K562 (cell line): ENCODE data around the gene ENTREP3. TPM values are rescaled to one million over a fixed set of nuclear protein-coding genes. Genes with fewer than 3 reads are reported as not detected.

Experiments used
- ATAC-seq: fragments of 200-7000 bp; cut with Tn5 transposase; 3 replicates; pipeline ENCODE4 v1.9.1; 2020; ENCODE audit warnings: moderate library complexity
- BruUV-seq: library from RNA; stranded (reverse); fragments of 400-500 nt; replicated peaks from 2 replicates; lab custom pipeline; 2021; lab: Mats Ljungman, UMichigan
- CTCF ChIA-PET: fragments of 300-600 bp; formaldehyde crosslinking; extraction: SDS; loops from one replicate; lab custom pipeline; 2021; ENCODE audit warnings: low intra/inter-chr PET ratio; lab: Yijun Ruan, JAX
- POLR2A ChIA-PET: fragments of 300-600, 350-650 bp; sonication (Branson Sonifier 250); formaldehyde crosslinking; extraction: SDS; loops from one replicate; lab custom pipeline; 2021; ENCODE audit warnings: antibody characterized with exemption, inconsistent platforms; lab: Yijun Ruan, JAX
- DNase-seq, 4 experiments: peaks; one replicate each; pipeline versions ENCODE4 v3.0.0 to v3.0.0-alpha.2; 2011 to 2018; ENCODE audit warnings: low spot score in 3 of 4, mixed read lengths in 3 of 4; ENCODE audit errors: extremely low read depth in 1 of 4
- FAIRE-seq: peaks from 2 replicates; lab custom pipeline; 2011; peaks lifted over from hg19 to GRCh38; lab: Jason Lieb, UNC
- H2AFZ ChIP-seq: 2 replicates; pipeline ENCODE4 v1.6.0; 2011; ENCODE audit warnings: low read depth, low read length, control low read depth, inconsistent platforms
- H3K27ac ChIP-seq: fragments of 200-600 bp; 3 replicates; pipeline ENCODE4 v1.8.0; 2011; ENCODE audit warnings: low read depth, mild to moderate bottlenecking, control low read depth, inconsistent platforms, low read length, moderate library complexity, mixed read lengths; ENCODE audit errors: extremely low read depth
- H3K27me3 ChIP-seq, 2 experiments: fragments of 300-600 bp in 1 of 2; 2 replicates in 1 of 2; 3 replicates in 1 of 2; pipeline versions ENCODE4 v1.6.0 to v1.8.0; 2011; ENCODE audit warnings: inconsistent platforms in 2 of 2, low read length in 2 of 2, mild to moderate bottlenecking in 1 of 2, mixed read lengths in 1 of 2, moderate library complexity in 1 of 2; ENCODE audit not compliant: control insufficient read depth in 2 of 2, insufficient read depth in 2 of 2
- H3K36me3 ChIP-seq: fragments of 300-600 bp; 3 replicates; pipeline ENCODE4 v1.8.0; 2011; ENCODE audit warnings: mild to moderate bottlenecking, low read length, inconsistent platforms; ENCODE audit not compliant: control insufficient read depth, insufficient read depth
- H3K4me1 ChIP-seq, 2 experiments: fragments of 200-600 bp in 1 of 2; replicated peaks in 1 of 2; 2 replicates in 1 of 2; 3 replicates in 1 of 2; pipeline versions ENCODE4 v1.5.1 to v1.8.0; 2011; ENCODE audit warnings: inconsistent platforms in 2 of 2, low read length in 2 of 2, mild to moderate bottlenecking in 1 of 2, mixed read lengths in 1 of 2, moderate library complexity in 1 of 2; ENCODE audit not compliant: control insufficient read depth in 2 of 2, insufficient read depth in 2 of 2
- H3K4me2 ChIP-seq: 2 replicates; pipeline ENCODE4 v1.6.1; 2011; ENCODE audit warnings: low read length, control low read depth, inconsistent platforms, mixed read lengths; ENCODE audit not compliant: insufficient read depth
- H3K4me3 ChIP-seq: fragments of 200-600 bp; sonication (generic), shearing (Covaris generic); 2 replicates; pipeline ENCODE4 v1.5.1; 2016; ENCODE audit warnings: control low read depth, inconsistent platforms
- H3K79me2 ChIP-seq: fragments of 200-600 bp; 3 replicates; pipeline ENCODE4 v1.8.0; 2011; ENCODE audit warnings: low read length, inconsistent platforms; ENCODE audit not compliant: control insufficient read depth, insufficient read depth
- H3K9ac ChIP-seq, 2 experiments: 2 replicates each; pipeline versions ENCODE4 v1.6.0 to v1.6.1; 2011; ENCODE audit warnings: low read depth in 2 of 2, low read length in 2 of 2, control low read depth in 1 of 2, inconsistent platforms in 1 of 2, mild to moderate bottlenecking in 1 of 2, mixed read lengths in 1 of 2; ENCODE audit not compliant: insufficient read depth in 1 of 2
- H3K9me1 ChIP-seq: one replicate; pipeline ENCODE4 v1.6.0; 2011; ENCODE audit warnings: inconsistent platforms, mild to moderate bottlenecking, low read length, moderate library complexity; ENCODE audit not compliant: control insufficient read depth, insufficient read depth
- H3K9me3 ChIP-seq: replicated peaks from 2 replicates; pipeline ENCODE4 v1.5.1; 2011; ENCODE audit warnings: low read depth, low read length, inconsistent platforms; ENCODE audit not compliant: control insufficient read depth, insufficient read depth
- H4K20me1 ChIP-seq: replicated peaks from 2 replicates; pipeline ENCODE4 v1.6.1; 2011; ENCODE audit warnings: low read length, inconsistent platforms, mixed read lengths; ENCODE audit not compliant: control insufficient read depth, insufficient read depth
- ARID1B ChIP-seq: fragments of 450-650 bp; IDR thresholded peaks from 2 replicates; pipeline ENCODE4 v1.6.1; 2016; ENCODE audit warnings: antibody characterized with exemption, mild to moderate bottlenecking, inconsistent platforms
- ETV1 ChIP-seq: fragments of 450-650 bp; conservative IDR thresholded peaks from 2 replicates; pipeline ENCODE4 v1.6.1; 2016; ENCODE audit warnings: missing genetic modification characterization, control low read depth, low read depth, missing compliant biosample characterization
- JUND ChIP-seq, 2 experiments: IDR thresholded peaks; 2 replicates in 1 of 2; 3 replicates in 1 of 2; pipeline ENCODE4 v1.6.1; 2011; ENCODE audit warnings: borderline replicate concordance in 2 of 2, low read depth in 2 of 2, low read length in 2 of 2, improper control_type of control experiment in 1 of 2, missing biosample characterization in 1 of 2, missing genetic modification characterization in 1 of 2, missing genetic modification reagents in 1 of 2
- MEF2A ChIP-seq: IDR thresholded peaks from 2 replicates; pipeline ENCODE4 v1.6.1; 2011; ENCODE audit warnings: low read depth, mild to moderate bottlenecking, low read length, moderate library complexity; ENCODE audit not compliant: control insufficient read depth
- MEIS2 ChIP-seq: fragments of 450-650 bp; IDR thresholded peaks from 2 replicates; pipeline ENCODE4 v1.6.1; 2014; ENCODE audit warnings: mild to moderate bottlenecking; ENCODE audit not compliant: partially characterized antibody
- SAFB2 ChIP-seq: fragments of 200-400 bp; formaldehyde crosslinking; IDR thresholded peaks from 2 replicates; pipeline ENCODE4 v1.6.1; 2018; ENCODE audit warnings: borderline replicate concordance, low read length, low read depth, moderate library complexity; ENCODE audit not compliant: severe bottlenecking
- SMAD4 ChIP-seq: fragments of 250-450 bp; sonication (Bioruptor Pico); conservative IDR thresholded peaks from 2 replicates; pipeline ENCODE4 v1.8.0; 2021; ENCODE audit warnings: inconsistent platforms, mild to moderate bottlenecking, moderate library complexity
- SMARCA4 ChIP-seq: fragments of 450-650 bp; IDR thresholded peaks from 2 replicates; pipeline ENCODE4 v1.6.1; 2016
- SMARCE1 ChIP-seq: fragments of 450-650 bp; IDR thresholded peaks from 2 replicates; pipeline ENCODE4 v1.7.1; 2016; ENCODE audit warnings: mild to moderate bottlenecking
- SPI1 ChIP-seq: IDR thresholded peaks from 2 replicates; pipeline ENCODE4 v1.6.1; 2011; ENCODE audit warnings: low read depth, low read length, control low read depth, borderline replicate concordance
- TBP ChIP-seq: optimal IDR thresholded peaks from 2 replicates; pipeline ENCODE3; 2011; ENCODE audit warnings: low read depth, low read length, improper control_type of control experiment
- TCF3 ChIP-seq: sonication (generic); formaldehyde crosslinking; IDR thresholded peaks from 2 replicates; pipeline ENCODE4 v1.4.0; 2020; ENCODE audit warnings: mild to moderate bottlenecking, missing genetic modification reagents
- THRAP3 ChIP-seq: fragments of 450-650 bp; IDR thresholded peaks from 2 replicates; pipeline ENCODE4 v1.6.1; 2016; ENCODE audit warnings: mild to moderate bottlenecking, inconsistent platforms, borderline replicate concordance
- ZKSCAN1 ChIP-seq: fragments of 150-350 bp; IDR thresholded peaks from 2 replicates; pipeline ENCODE4 v1.6.1; 2016; ENCODE audit warnings: low read depth, low read length
- WGBS: fragments of 100-300 bp; shearing (Covaris generic); methylation state at CpG from one replicate; pipeline ENCODE4 v1.1.6; 2016; ENCODE audit warnings: low coverage, mixed read lengths; ENCODE audit not compliant: insufficient coverage; ENCODE audit errors: missing lambda C conversion rate; 5-methylcytosine and 5-hydroxymethylcytosine counted together
- in situ Hi-C: fragments of 300-500 bp; cut with MboI; formaldehyde crosslinking; loops from 4 replicates; pipeline ENCODE4 v1.15.0; 2018; ENCODE audit warnings: inconsistent platforms, mixed read lengths
- intact Hi-C: fragments of 100-400 bp; cut with micrococcal nuclease; formaldehyde crosslinking; loops from 2 replicates; pipeline ENCODE4 v1.14.2; 2022
- polyA plus RNA-seq, 8 experiments: library from polyadenylated mRNA; depleted of rRNA in 4 of 8; stranded (reverse) in 5 of 8; unstranded in 3 of 8; fragments of >200 nt; fragmentation: Nextera tagmentation in 2 of 8; fragmentation: Illumina TruSeq in 1 of 8; extraction: Ambion mirVana in 2 of 8; extraction: Trizol in 1 of 8; gene quantifications; 2 replicates each; pipeline versions ENCODE4 v1.2.1 to v1.2.3, GENCODE V29; 2011 to 2014; ENCODE audit warnings: inconsistent platforms in 1 of 8, missing spikeins in 1 of 8
- total RNA-seq, 7 experiments: library from RNA; depleted of rRNA in 6 of 7; stranded (reverse); fragments of >200 nt in 6 of 7; fragmentation: Illumina TruSeq in 2 of 7; extraction: Trizol in 2 of 7; gene quantifications; 2 replicates each; pipeline versions ENCODE4 v1.2.1 to v1.2.3, GENCODE V29; 2011 to 2021; ENCODE audit warnings: low replicate concordance in 1 of 7
- TF ChIP-seq, protein P1 (sequence below): fragments of 250-450 bp; sonication (Bioruptor Pico); IDR thresholded peaks from 2 replicates; pipeline ENCODE4 v1.5.0; 2021; ENCODE audit warnings: mild to moderate bottlenecking, moderate library complexity
- TF ChIP-seq, protein P2 (sequence below), 2 experiments: IDR thresholded peaks in 1 of 2; conservative IDR thresholded peaks in 1 of 2; 2 replicates each; pipeline ENCODE4 v1.6.1; 2016; ENCODE audit warnings: low read depth in 2 of 2, mild to moderate bottlenecking in 1 of 2, missing compliant biosample characterization in 1 of 2, missing genetic modification characterization in 1 of 2, moderate library complexity in 1 of 2

The ENTREP3 gene
- total and polyA plus RNA-seq, 9 of the 15 experiments (the other 6 are each of a cell fraction or from before 2014, with no cell fraction given) = 1.9 to 41.8 (median 5.9) TPM

DNA sequence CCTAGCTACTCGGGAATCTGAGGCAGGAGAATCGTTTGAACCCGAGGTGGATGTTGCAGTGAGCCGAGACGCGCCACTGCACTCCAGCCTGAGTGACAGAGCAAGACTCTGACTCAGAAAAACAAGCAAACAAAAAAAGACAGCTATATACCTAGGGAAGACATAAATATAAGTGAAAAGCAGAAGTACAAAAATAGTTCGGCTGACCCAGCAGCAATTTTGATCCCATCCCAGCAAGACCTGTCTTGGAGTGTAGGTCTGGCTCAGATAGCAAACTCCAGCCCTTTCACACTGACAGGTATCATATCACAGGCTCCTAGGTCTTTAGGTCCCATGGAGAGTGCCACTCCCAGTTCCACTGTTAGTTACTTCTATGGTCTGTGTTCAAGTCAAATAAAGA is 32.2 kb downstream of the ENTREP3 start:
- Histone ChIP-seq H3K79me2 (peaks cover 27% of the 10 kb centered on the region), H3K9ac (peak overlapping the region in 1 of 2 experiments; percentile 26; a peak in 1 of 4 replicates), H3K4me2 (no peak overlapping the region; the same call in 1 of the 2 replicates), H4K20me1 (no peaks in the 10 kb centered on the region), H3K9me3 (no peaks in the 10 kb centered on the region), H3K27me3 (no peaks in the 10 kb centered on the region), H3K4me3 (no peak overlapping the region), H2AFZ (no peak overlapping the region), H3K36me3 (no peaks in the 10 kb centered on the region; the same call in 2 of the 3 replicates), H3K4me1 (peaks cover 33 to 47% of the 10 kb centered on the region in 2 experiments), H3K27ac (peak overlapping the region; percentile 42; the same call in 2 of the 3 replicates), H3K9me1 (no peaks in the 10 kb centered on the region)
- no peak for ATAC-seq
- peak in 3 of 4 experiments; percentile 6 to 57 (median 18) for DNase-seq
- 28% methylated on average over 7 of the region's 7 CpGs for WGBS
- ChIA-PET CTCF (no interaction called here), POLR2A (interaction anchor here (0.7 to 0.8 kb wide), 2 partner anchors 13 to 21 kb away, joined by 4 read pairs; no protein-coding TSS in a partner anchor)
- in situ Hi-C loops = no loop called here
- intact Hi-C loops = no loop called here
- FAIRE-seq = no peak
- no TSS peak for BruUV-seq
- peak; percentile 39; the same call in 1 of the 2 replicates for TF ChIP-seq TCF3
- TF ChIP-seq JUND (IDR thresholded peaks at IDR 0.05; ENCODE audit: borderline replicate concordance, low read depth, low read length) = no peak
- peak; percentile 14; the same call in 1 of the 3 replicates for TF ChIP-seq JUND (tag; IDR thresholded peaks at IDR 0.05; ENCODE audit: borderline replicate concordance, low read depth, low read length)
- TF ChIP-seq, protein P1, sequence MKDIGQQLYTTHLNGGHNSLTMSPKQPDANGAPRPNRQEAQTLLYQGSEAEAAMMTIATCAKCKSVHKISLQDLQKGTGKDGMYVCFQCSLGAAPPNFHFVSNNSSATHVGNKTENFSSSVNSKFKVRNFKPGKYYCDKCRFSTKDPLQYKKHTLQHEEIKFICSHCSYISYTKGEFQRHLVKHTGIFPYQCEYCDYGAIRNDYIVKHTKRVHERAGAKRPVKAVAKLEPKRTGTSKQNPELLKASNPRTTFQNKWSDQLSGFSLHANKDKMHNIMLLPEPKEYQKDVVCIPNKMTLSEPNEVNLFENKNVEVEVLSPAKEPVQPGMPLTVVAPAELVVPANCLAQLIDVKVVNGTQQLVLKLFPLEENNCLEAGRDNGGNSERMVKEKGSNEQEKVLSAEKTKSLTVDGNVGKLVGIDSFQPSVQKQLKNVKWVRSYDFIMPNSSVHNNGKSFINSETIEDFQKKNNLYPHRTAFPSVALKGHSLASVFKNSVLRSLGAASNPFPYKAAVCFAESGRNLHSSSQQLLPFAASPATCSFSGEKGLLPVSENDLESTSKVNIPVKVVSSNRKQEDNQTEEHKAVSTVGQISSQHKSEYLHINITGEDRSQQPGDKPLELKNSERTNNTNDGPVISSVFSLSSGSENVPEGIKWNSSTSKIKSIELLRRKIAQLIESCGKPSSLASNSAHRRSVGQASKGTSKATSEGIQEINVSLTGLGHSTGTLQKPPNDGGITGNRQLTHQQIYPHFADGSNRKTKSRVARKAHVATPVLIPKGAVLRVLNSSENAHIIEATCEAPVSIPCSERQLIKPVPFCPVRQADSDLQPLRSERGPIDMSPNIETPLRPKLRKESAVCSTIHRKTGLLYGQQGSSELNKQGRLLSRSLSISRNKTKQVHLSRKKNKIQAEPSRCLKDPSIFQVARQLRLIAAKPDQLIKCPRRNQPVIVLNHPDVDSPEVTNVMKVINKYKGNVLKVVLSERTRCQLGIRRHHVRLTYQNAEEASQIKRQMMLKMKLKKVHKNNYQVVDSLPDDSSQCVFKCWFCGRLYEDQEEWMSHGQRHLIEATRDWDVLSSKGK = no peak
- no peak for TF ChIP-seq TBP
- TF ChIP-seq SAFB2 = no peak
- TF ChIP-seq SMAD4 (CRISPR knock-in tag) = peak; percentile 37; the same call in 1 of the 2 replicates
- 0 out of 2 replicates have a peak, but pooled peaks have one; percentile 38 for TF ChIP-seq SMARCE1
- TF ChIP-seq ARID1B = peak; percentile 34; the same call in 1 of the 2 replicates
- no peak for TF ChIP-seq ETV1
- peak; percentile 64 for TF ChIP-seq MEIS2
- TF ChIP-seq, protein P2, sequence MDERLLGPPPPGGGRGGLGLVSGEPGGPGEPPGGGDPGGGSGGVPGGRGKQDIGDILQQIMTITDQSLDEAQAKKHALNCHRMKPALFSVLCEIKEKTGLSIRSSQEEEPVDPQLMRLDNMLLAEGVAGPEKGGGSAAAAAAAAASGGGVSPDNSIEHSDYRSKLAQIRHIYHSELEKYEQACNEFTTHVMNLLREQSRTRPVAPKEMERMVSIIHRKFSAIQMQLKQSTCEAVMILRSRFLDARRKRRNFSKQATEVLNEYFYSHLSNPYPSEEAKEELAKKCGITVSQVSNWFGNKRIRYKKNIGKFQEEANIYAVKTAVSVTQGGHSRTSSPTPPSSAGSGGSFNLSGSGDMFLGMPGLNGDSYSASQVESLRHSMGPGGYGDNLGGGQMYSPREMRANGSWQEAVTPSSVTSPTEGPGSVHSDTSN (CRISPR knock-in tag; IDR thresholded peaks at IDR 0.05; ENCODE audit: low read depth) = no peak
- TF ChIP-seq, protein P2 (tag; conservative IDR thresholded peaks at IDR 0.05; ENCODE audit: low read depth) = peak; percentile 53; the same call in 1 of the 2 replicates
- TF ChIP-seq SMARCA4 = 0 out of 2 replicates have a peak, but pooled peaks have one; percentile 21
- peak; percentile 18; the same call in 1 of the 2 replicates for TF ChIP-seq ZKSCAN1
- TF ChIP-seq SPI1 = 0 out of 2 replicates have a peak, but pooled peaks have one; percentile 45
- TF ChIP-seq THRAP3 = no peak
- peak; percentile 75; the same call in 1 of the 2 replicates for TF ChIP-seq MEF2A
